CD4-positive, alpha-beta T cell treated with Interleukin-1 beta for 1 hour (primary cell): ENCODE data around the gene CEP128.

ENCODE experiments used
- DNase-seq, 2 donors: peaks; one replicate each; pipeline ENCODE4 v3.0.0-alpha.2; 2020 to 2022

Gene CEP128

DNA sequence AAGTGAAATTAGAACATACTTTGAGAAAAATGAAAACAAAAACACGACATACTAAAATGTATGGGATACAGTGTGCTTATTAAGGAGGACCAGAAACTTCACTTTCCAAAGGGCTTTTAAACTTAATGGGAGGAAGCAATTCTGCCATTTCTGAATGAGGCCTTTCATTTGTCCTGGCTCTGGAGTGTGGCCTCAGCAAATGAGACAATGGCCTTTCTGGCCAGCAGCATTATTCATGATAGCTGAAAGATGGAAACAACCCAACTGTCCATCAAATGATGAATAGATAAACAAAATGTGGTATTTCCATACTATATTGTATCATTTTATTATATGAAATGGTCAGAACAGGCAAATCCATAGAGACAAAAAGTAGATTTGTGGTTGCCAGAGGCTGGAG is 338.6 kb downstream of the CEP128 start:
- no peak for DNase-seq

GRCh38 chr14:80587096-80587724 is 354.3 kb downstream of the CEP128 start:
- DNase-seq = no peak

GRCh38 chr14:80586131-80586530 is 355.4 kb downstream of the CEP128 start:
- no peak for DNase-seq

- DNase-seq = no peak
Measured at GRCh38 chr14:80585506-80585835, 356.1 kb downstream of the CEP128 start.

GRCh38 chr14:80584744-80585505 is 356.6 kb downstream of the CEP128 start:
- DNase-seq = no peak

- DNase-seq = no peak
Measured at GRCh38 chr14:80577599-80577998, 363.9 kb downstream of the CEP128 start.

- no peak for DNase-seq
Measured at GRCh38 chr14:80576401-80576800, 365.1 kb downstream of the CEP128 start.

GRCh38 chr14:80575763-80576162 is 365.8 kb downstream of the CEP128 start:
- DNase-seq = no peak

- no peak for DNase-seq
Measured at GRCh38 chr14:80572666-80573065, 368.9 kb downstream of the CEP128 start.

DNA sequence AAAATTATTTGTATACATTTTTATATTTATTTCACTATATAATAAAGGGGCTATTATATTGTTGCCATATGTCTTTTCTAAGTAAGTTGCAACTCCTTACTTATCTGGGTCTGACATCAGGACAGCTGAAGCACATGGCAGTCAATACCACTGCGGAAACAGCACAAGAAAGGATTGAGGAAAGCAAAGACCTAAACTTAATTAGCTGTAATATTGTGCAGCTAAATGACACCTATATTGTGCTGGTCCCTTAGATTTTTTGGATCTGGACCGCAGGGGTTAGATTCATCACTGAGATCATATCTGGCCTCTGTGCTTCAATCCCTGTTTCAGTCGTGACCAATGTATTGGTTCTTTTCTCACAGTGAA is 370.6 kb downstream of the CEP128 start:
- DNase-seq = no peak

DNA sequence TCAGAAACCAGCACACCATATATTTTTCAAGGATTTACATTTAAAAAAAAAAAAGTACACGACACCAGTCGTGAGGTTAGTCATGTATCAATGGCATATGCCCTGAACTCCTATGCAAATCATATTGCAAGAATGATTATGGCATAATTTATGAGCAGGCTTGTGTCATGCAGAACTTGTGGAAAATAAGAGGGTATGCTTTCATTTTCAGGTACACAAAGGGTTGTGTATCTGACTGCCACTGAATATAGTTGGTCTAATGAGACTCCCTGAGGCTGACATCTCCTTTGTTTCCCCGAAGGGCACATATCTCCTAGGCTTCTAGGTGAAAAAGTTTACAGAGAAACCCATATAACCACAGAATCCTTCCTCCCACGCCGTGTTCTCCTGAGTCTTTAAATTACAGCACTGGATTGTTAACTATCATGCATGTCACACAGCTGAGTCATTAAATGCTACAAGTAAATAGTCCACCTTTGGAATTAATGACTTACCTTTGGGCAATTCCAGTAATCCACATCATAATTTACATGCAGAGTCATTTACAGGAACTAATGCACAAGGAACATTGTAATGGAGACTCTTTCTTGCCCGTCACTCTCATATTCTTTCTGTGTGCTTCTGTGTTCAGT is 373.5 kb downstream of the CEP128 start:
- DNase-seq = no peak

DNA sequence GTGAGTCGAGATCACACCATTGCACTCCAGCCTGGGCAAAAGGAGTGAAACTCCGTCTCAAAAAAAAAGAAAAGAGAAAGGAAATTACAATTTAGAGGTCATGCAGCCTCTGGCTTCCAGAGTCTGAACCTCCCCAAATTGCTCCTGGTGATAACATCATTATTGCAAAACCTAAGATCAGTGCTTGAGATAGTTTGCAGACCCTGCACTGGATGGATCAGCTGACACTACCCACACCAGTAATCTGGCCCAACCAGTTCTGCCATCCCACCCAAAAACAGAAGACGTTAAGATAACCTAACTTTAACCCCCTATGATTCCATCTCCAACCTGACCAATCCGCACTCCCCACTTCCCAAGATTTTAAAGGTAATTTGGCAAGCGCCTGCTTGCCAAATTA is 376.5 kb downstream of the CEP128 start:
- no peak for DNase-seq

DNA sequence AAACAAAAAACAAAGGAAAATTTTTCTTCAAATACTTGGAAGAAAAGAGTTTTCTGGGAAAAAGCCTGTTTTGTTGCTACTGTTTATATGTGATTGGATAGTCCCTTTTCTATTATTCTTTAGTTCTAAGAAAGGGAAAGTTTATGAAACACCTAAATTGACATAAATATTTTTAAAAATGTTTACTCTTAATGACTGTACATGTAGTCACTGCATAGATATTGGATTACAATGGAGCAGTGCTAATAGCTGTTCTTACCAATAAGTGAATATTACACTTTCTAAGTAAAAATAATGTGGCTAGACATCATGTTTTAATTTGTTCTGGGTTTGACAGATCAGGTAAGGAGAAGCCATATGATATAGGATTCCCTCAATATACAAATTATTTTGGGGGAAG is 377.5 kb downstream of the CEP128 start:
- DNase-seq = no peak

DNA sequence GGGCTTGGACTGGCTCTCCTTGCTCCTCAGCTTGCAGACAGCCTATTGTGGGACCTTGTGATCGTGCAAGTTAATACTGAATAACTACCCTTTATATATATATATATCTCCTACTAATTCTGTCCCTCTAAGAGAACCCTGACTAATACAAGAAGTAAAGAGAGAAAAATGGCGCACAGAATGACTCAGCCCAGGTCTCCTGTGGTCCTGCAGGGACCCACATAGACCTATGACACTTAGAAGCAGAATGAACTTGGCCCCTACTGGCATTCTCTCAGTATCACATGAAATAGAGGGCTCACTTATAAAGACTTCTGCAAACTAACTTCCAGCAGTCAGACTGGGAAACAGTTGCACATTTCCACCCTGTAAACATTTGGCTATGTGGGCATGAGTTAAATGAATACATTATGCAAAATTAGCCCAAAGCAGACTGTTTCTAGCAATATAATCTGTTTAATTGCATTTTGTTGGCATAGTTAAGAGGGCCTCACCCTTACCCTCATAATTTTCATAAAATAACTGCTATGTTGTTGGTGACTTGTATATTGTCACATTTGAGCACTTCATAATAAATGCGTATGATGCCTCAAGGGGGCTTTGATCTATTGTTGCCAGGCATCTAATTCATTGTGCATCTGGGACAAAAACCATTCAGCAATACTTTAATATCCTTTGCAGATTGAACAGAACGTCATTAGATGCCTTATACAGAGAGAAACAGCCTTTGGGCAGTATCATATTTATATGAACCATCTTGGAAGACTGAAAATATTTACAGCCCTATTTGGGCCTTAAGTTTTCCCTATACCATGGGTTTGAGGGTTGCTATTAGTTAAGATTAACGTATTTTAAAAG is 380.5 kb downstream of the CEP128 start:
- no peak for DNase-seq

- no peak for DNase-seq
Measured at GRCh38 chr14:80554139-80554538, 387.4 kb downstream of the CEP128 start.

- DNase-seq = no peak
Measured at GRCh38 chr14:80549141-80549540, 392.4 kb downstream of the CEP128 start.

- no peak for DNase-seq
Measured at GRCh38 chr14:80545935-80546854, 395.3 kb downstream of the CEP128 start.

- no peak for DNase-seq
Measured at GRCh38 chr14:80544366-80544765, 397.2 kb downstream of the CEP128 start.

- no peak for DNase-seq
Measured at GRCh38 chr14:80543211-80543610, 398.3 kb downstream of the CEP128 start.

DNA sequence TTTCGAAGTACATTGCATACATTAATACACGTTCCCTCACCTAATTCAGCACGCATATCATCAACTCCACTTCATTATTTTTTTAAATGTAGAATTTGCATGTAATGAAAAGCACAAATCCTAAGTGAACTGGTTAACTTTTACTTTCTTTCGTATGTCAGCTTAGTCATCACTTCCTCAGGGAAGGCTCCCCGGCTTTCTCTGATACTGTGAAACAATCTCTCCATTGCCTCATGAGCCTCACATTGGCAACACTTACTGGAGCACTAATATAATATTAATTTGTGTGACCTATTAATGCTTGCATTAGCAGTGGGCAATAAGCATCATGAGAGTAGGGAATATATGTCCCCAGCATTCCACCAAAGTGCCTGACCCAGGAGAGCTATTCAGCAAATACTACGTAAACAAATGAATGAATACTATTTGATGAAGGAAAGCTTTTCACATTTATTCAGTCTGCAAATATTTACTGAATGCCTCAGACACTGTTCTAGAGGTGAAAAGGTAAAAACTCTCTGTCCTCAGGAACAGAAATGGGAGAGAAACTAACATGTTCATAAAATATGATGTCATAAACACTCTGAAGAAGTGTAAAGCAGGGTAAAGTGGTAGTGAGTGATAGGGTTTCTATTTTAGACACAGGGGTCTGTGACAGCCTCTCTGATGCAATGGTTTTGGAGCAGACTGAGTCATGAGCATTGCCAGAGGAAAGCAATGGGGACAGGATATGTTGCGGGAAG is 402.7 kb downstream of the CEP128 start:
- DNase-seq = no peak

- DNase-seq = no peak
Measured at GRCh38 chr14:80537626-80538025, 403.9 kb downstream of the CEP128 start.

- DNase-seq = no peak
Measured at GRCh38 chr14:80536456-80536855, 405.1 kb downstream of the CEP128 start.
